Gastroesophageal sphincter (tissue), 3 donors: ENCODE measurements around the gene PTPRC.

ENCODE experiments used
- CTCF ChIP-seq, 4 experiments: fragments of 200-600 bp in 2 of 4; fragments of 450-650 bp in 2 of 4; sonication (generic) in 1 of 4; IDR thresholded peaks; one replicate each; pipeline ENCODE4 v1.5.1; 2017 to 2019; ENCODE audit warnings: antibody characterized with exemption in 4 of 4, mild to moderate bottlenecking in 2 of 4, moderate library complexity in 2 of 4
- POLR2AphosphoS5 ChIP-seq: sonication (generic); formaldehyde crosslinking; IDR thresholded peaks from one replicate; pipeline ENCODE4 v1.6.1; 2017; ENCODE audit warnings: antibody characterized with exemption

GRCh38 chr1:198678901-198679329, 40.1 kb downstream of the PTPRC start:
- TF ChIP-seq POLR2AphosphoS5: no peak
- no peak for TF ChIP-seq CTCF (IDR thresholded peaks at IDR 0.05)
